Measurements from ENCODE around the gene RPS15. TPM values are rescaled to one million over a fixed set of nuclear protein-coding genes. Genes with fewer than 3 reads are reported as not detected.
A peak's percentile ranks its signal among the peaks of the same experiment; 100 is the strongest.

The RPS15 gene
- total RNA-seq, 1 donor, result 318 TPM

- Histone ChIP-seq H3K4me3 (ENCODE audit: insufficient read depth, low read length) (peak overlapping the region; percentile 76), H3K27me3 (ENCODE audit: insufficient read depth, low read length) (no peaks in the 10 kb centered on the region), H3K4me1 (ENCODE audit: insufficient read depth, low read length) (peaks cover 11% of the 10 kb centered on the region), H3K36me3 (ENCODE audit: insufficient read depth, low read length) (no peaks in the 10 kb centered on the region), H4K20me1 (ENCODE audit: insufficient read depth, low read length) (peaks cover 5% of the 10 kb centered on the region), H3K4me2 (ENCODE audit: insufficient read depth, low read length) (peak overlapping the region; percentile 91), H2AFZ (ENCODE audit: low read length) (peak overlapping the region; percentile 70), H3K9me3 (ENCODE audit: low read depth, low read length) (no peaks in the 10 kb centered on the region), H3K27ac (ENCODE audit: low read depth, low read length) (no peak overlapping the region), H3K79me2 (ENCODE audit: insufficient read depth, low read length) (no peaks in the 10 kb centered on the region)
- peak; percentile 96 for DNase-seq (ENCODE audit: insufficient read length, low spot score, missing footprints)
- no peak for TF ChIP-seq CTCF (IDR thresholded peaks at IDR 0.05; ENCODE audit: extremely low read depth, low read depth, low read length)
Measured at GRCh38 chr19:1400281-1401137, 37.7 kb upstream of the RPS15 start.

- peak within 1 kb of the TSS; percentile 91 for H3K4me2 ChIP-seq (ENCODE audit: insufficient read depth, low read length)
- H2AFZ ChIP-seq (ENCODE audit: low read length), result peak within 1 kb of the TSS; percentile 70
- no peaks in the 10 kb centered on the region for H3K36me3 ChIP-seq (ENCODE audit: insufficient read depth, low read length)
- peak within 1 kb of the TSS; percentile 76 for H3K4me3 ChIP-seq (ENCODE audit: insufficient read depth, low read length)
- no peak within 1 kb of the TSS for H3K27ac ChIP-seq (ENCODE audit: low read depth, low read length)
- H3K9me3 ChIP-seq (ENCODE audit: low read depth, low read length), result no peaks in the 10 kb centered on the region
- H3K79me2 ChIP-seq (ENCODE audit: insufficient read depth, low read length), result no peaks in the 10 kb centered on the region
- H3K4me1 ChIP-seq (ENCODE audit: insufficient read depth, low read length), result peaks cover 11% of the 10 kb centered on the region
- peaks cover 5% of the 10 kb centered on the region for H4K20me1 ChIP-seq (ENCODE audit: insufficient read depth, low read length)
- no peaks in the 10 kb centered on the region for H3K27me3 ChIP-seq (ENCODE audit: insufficient read depth, low read length)
- peak; percentile 13 for TF ChIP-seq CTCF (IDR thresholded peaks at IDR 0.05; ENCODE audit: extremely low read depth, low read depth, low read length)
- DNase-seq (ENCODE audit: insufficient read length, low spot score, missing footprints), result peak; percentile 98
Measured at GRCh38 chr19:1401138-1401888, 36.9 kb upstream of the RPS15 start, which contains the start of gene GAMT. Gene GAMT (minus strand): TSS chr19:1401542. CDS start chr19:1401476, 66 bp downstream.

GRCh38 chr19:1401889-1402217 is 36.3 kb upstream of the RPS15 start:
- no peaks in the 10 kb centered on the region for H3K36me3 ChIP-seq (ENCODE audit: insufficient read depth, low read length)
- H2AFZ ChIP-seq (ENCODE audit: low read length), result peak overlapping the region; percentile 46
- DNase-seq (ENCODE audit: insufficient read length, low spot score, missing footprints), result no peak
- no peaks in the 10 kb centered on the region for H3K9me3 ChIP-seq (ENCODE audit: low read depth, low read length)
- H3K27me3 ChIP-seq (ENCODE audit: insufficient read depth, low read length), result no peaks in the 10 kb centered on the region
- H3K27ac ChIP-seq (ENCODE audit: low read depth, low read length), result no peak overlapping the region
- TF ChIP-seq CTCF (IDR thresholded peaks at IDR 0.05; ENCODE audit: extremely low read depth, low read depth, low read length), result no peak
- H3K79me2 ChIP-seq (ENCODE audit: insufficient read depth, low read length), result no peaks in the 10 kb centered on the region
- H4K20me1 ChIP-seq (ENCODE audit: insufficient read depth, low read length), result peaks cover 5% of the 10 kb centered on the region
- H3K4me2 ChIP-seq (ENCODE audit: insufficient read depth, low read length), result peak overlapping the region; percentile 91
- peak overlapping the region; percentile 76 for H3K4me3 ChIP-seq (ENCODE audit: insufficient read depth, low read length)
- peaks cover 16% of the 10 kb centered on the region for H3K4me1 ChIP-seq (ENCODE audit: insufficient read depth, low read length)
